Stimulated activated CD8-positive, alpha-beta memory T cell treated with anti-CD3 and anti-CD28 coated beads, Interleukin-15, amount 100 ng/mL, for 24 hours (primary cell): ENCODE results near the gene PARVG.
"Not testable (repeated sequence)": the region's sequence is repeated elsewhere in the genome, so short reads cannot be mapped to it uniquely, and the experiment has no call there.

Source experiments
- DNase-seq: peaks from one replicate; pipeline ENCODE4 v3.0.0-alpha.2; 2020; ENCODE audit warnings: low read depth

PARVG gene

GRCh38 chr22:44213489-44214043, 32.8 kb downstream of the PARVG start:
- no peak for DNase-seq

DNA sequence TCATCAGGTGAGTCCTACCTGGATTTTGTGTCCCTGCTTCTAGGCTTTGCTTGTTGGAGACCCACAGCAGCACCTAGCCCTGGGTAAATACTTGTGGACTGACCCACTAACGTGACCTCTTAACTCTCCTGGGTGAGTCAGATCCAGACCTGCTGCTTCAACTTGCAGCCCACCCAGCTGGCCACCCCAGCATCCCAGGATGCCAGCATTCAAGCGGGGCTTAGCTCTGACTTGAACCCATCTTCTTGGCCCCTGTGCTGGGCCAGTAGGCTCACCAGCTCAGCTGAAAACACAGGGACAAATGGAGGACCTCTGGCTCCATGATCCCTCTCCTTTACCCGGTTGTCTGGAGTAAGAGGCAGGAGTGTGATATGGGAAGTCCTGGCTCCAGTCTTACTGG, 33.5 kb downstream of the PARVG start:
- DNase-seq = no peak

GRCh38 chr22:44214764-44215163, 34.0 kb downstream of the PARVG start:
- no peak for DNase-seq

DNA sequence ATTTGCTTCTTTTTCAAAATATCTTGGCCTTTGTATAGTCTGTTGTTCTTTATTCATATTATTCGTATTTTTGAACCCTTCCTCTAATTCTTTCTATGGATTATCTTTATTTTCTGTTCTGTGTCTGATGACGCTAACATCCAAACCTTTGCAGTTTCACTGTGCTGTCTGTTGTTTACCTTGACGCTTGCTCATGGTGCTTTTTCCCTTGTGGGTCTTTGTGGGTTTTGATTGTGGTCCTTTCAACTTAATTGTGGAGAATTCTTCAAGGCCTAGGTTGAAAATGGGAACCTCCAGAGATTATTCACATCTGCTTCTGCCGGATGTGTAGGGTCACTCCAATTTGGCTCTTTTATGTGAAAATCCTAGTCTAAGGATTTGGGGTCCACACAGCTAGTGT, 34.6 kb downstream of the PARVG start:
- no peak for DNase-seq

DNA sequence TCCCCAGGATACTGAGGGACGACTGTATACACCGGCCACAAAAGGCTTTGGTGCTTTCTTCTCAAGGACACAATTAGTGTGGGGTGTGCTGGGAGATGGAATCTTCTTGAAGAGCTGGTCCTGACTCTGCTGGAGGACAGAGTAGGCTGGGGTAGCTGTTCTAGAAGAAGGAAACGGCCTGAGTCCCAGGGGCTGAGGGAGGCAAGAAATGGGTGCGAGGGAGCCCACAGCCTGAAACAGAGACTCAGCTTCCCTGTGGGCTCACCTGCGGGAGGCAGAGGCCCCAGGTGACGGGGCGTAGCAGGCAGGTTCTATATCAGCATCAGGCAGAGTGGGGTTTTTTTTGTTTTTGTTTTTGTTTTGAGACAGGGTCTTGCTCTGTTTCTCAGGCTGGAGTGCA, 36.6 kb downstream of the PARVG start:
- DNase-seq = no peak

GRCh38 chr22:44218071-44218470, 37.3 kb downstream of the PARVG start:
- DNase-seq = no peak

DNA sequence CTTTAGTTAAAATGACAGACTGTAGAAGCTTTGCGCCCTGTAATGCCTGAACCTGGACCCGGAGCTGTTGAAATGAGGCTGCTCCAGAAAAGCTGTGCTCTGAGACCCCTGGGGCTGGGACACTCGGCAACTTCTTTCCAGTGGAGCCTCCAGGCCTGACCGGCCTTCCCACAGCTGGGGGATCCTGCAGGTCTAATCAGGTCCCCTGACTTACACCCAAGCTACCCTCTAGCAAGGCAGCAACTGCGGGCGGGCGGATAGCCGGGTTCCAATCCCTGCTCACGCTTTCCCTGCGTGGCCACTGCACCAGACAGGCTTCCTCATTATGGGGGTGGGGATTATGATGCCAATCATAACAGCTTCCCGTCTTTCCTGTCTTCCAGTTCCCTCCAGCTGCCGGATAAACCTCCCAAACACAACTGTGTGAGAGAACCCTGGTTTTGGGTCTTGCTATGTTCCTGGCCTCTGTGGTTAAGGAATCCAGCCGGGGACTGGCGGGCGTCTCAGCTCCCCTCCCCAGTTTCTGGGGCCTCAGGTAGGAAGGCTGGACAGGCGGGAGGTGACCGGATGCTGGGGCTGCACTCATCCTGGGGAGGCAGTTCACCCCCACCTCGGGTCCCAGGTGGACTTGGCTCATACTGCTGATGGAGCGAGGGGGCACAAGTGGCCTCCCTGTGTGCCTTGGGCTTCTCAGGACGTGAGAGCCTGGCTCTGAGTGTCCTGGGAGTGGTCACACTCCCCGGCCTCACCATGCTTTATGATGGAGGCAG, 38.6 kb downstream of the PARVG start:
- DNase-seq = no peak

DNA sequence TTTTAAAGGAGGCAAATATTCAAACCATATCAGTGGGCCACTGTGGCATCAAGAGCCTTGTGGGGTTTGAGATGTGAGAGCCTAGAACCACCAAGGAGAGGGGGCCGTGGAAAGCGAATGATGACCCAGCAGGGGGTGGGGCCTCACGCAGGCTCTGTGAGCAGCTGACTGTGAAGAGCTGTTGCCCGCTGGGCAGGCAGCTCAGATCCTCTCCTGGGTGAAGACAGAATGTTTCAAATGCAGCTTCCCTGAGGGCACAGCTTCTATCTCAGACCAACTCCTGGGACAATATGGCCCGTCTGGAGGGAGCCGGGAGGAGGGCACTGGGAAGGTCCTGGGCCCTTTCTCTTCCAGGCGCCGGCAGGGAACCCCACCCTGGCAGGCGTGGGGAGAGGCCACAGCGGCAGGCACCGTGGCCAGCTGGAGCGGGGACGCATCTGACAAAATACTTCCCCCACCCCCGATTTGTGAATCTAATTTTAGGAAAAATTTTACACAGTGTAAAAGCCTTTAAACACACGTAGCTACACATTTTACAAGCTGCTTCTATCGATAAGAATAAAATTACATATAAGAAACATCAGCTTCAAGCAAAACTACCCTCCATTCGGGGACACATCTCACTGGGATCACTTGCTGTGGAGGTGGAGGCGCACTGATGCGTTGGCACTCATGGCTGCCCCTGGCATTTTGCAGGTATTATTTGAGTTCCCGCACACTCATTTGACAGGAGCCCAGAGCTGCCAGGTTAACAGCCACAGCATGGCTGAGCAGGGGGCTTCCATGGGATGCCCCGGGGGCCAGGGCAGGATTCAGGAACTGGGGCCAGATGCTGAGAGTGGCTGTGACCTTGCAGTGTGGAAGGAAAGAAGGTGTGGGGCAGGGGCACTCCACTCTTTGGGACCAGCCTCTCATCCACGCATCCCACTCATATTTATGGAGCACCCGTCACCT, 40.3 kb downstream of the PARVG start:
- no peak for DNase-seq

GRCh38 chr22:44221710-44222475, 41.2 kb downstream of the PARVG start:
- no peak for DNase-seq

- no peak for DNase-seq
Observed at GRCh38 chr22:44224166-44224565, 43.4 kb downstream of the PARVG start.

GRCh38 chr22:44225091-44225689, 44.5 kb downstream of the PARVG start:
- no peak for DNase-seq

DNA sequence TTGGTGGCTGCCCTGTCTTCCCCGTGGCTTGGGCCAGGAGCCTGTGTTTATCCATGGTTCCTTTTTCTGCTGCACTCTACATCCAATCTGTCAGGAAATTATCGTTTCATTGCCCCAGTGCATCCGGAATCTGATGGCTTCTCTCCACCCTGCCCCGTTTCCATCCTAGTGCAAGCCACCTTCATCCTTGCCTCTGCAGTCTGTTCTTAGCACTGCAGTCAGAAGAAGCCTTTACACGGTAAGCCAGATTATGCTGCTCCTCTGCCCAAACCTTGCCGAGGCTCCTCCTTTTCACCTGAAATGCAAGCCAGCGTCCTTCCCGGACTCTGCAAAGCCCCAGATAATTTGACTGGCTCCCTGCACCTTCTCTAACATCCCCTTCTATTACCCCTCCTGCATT, 45.1 kb downstream of the PARVG start:
- no peak for DNase-seq

- no peak for DNase-seq
Observed at GRCh38 chr22:44229331-44229730, 48.6 kb downstream of the PARVG start.

DNA sequence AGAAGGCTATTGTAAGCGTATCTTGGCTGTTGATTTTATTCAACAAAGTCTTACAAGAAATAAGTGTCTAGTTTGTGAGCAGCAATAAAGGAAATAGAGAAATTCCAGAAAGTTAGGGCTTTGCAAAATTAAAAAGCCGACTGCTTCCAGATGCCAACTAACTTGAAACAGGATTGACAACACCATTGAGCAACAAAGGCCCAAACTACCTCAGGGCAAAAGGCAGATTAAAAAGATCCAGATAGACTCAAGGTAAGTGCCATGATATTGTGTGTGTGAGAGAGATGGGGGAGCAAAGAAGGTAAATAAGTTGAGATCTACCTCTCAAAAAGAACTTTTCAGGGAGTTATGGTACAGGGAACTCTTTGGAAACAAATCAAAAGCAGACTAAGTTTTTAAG, 49.1 kb downstream of the PARVG start:
- no peak for DNase-seq

DNA sequence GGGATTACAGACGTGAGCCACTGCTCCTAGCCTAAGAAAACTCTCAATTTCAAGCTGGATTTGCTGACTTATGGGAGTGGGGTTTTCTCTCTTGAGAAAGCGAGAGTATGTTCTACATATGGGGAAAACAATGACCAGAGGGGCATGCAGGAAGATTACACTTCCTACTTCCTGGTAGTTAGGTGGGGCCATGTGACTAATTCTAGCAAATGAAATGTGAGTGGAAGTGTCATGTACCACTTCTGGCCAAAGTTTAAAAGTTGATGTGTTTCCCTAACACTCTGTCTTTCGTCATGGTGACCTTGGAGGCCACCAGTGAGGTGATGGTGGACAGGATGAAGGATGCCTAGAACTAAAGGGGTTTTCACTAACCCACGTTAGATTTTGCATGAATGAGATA, 50.5 kb downstream of the PARVG start:
- no peak for DNase-seq

DNA sequence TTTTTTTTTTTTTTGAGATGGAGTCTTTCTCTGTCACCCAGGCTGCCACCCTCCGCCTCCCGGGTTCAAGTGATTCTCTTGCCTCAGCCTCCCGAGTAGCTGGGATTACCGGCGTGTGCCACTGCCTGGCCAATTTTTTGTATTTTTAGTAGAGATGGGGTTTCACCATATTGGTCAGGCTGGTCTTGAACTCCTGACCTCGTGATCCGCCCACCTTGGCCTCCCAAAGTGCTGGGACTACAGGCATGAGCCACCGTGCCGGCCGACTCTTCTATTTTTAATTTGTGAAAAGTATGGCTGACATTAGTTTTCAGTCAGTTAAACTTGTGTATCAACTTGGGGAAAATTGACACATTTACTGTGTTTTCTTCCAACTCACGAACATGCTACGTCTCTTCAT, 53.6 kb downstream of the PARVG start:
- DNase-seq = not testable (repeated sequence)

- no peak for DNase-seq
Observed at GRCh38 chr22:44237290-44237689, 56.6 kb downstream of the PARVG start.

DNA sequence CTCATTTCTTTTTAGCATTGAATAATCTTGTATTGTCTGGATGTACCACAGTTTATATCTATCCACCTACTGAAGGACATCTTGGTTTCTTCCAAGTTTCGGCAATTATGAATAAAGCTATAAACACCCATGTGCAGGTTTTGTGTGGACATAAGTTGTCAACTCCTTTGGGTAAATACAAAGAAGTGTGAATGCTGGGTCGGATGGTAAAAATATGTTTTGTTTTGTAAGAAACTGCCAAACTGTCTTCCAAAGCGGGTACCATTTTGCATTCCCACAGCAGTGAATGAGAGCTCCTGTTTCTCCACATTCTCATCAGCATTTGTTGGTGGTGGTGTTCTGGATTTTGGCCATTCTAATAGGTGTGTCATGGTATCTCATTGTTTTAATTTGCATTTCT, 60.4 kb downstream of the PARVG start:
- DNase-seq = not testable (repeated sequence)

DNA sequence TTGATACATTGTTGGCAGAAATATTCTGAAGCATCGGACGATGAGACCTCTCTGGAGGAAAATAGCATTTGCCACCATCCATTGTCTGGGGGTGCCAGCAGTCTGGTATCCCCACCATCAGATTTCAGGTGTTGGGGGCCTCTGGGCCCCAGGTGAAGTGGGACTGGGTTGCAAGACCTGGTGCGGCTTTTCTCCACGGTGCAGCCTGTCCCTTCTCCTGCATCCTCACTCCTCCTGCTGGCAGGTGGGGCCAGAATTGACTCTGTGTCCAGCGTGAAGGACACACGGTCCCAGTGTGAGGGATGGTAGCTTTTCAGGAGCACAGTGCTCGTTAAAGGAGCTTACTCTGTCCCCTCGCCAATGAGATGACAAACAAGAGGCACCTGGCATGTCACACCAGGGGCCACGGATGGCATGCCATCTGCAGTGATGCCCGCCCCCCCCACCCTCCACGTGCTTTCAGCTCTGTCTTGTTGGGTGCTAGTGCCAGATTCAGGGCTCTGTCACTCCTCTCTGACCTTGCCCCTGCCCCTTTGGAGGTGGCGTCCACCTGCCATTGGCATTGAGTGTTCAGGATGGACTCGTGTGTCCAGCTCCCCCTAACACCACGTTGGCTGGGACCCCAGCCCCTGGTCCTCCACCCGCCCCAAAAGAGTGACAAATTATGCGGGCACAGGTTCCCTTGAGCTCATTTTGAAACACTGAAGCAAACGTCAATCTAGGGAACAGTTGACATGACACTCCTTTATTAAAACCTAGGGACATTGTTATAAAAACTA, 62.4 kb downstream of the PARVG start:
- no peak for DNase-seq

DNA sequence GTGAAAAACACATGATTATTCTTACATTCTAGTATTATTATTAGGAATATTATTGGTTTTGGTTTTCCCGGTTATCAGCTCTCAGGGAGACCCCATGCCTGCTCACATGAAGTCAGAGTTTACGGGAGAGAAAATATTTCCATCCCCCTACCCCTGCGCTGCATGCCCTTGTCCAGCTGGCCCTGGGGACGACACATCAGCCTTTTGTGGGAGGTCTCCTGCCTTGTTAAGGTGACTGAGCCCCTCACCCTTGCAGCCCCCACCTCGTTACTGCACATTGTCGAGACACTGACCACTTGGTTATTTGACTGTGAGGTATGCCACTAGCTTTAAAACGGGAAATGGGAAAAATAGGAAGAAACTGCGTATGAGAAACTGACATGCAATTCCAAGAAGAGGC, 63.0 kb downstream of the PARVG start:
- DNase-seq = no peak

DNA sequence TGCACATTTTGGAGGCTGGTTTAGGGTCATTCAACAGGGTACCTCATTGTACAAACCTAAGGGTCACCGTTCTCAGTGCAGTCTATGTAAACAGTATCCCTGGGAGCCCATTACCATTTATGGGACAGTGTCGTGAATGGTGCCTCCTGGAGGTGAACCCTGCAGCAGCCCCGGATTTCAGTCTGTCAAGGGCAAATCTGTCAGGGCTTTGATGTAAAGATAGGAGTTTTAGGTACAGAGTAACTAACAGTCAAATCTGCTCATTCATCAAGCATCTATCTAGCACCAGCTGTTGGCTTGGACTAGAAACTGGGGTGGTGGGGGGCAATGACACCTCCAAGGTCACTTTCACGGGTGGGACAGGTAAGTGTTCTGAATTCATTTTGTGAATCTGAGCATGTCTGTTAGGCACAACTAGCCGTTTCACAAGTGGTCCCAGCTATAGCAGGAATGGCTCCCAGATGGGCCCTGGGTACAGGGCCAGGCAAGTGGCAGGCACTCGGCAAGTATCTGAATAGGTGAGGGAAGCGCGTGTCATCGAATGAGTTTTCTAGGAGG, 63.6 kb downstream of the PARVG start:
- no peak for DNase-seq
